Prostate gland (tissue), 2 donors: Measurements from ENCODE around the gene MYO9B.

ENCODE experiments used
- CTCF ChIP-seq, 4 experiments: fragments of 200-600 bp in 2 of 4; fragments of 450-650 bp in 2 of 4; sonication (generic) in 2 of 4; IDR thresholded peaks; 1 replicate in 3 of 4; 2 replicates in 1 of 4; pipeline ENCODE4 v1.5.1; 2016 to 2019; ENCODE audit warnings: antibody characterized with exemption in 4 of 4, mild to moderate bottlenecking in 2 of 4, moderate library complexity in 2 of 4
- POLR2AphosphoS5 ChIP-seq: sonication (generic); formaldehyde crosslinking; IDR thresholded peaks from one replicate; pipeline ENCODE4 v1.6.1; 2017; ENCODE audit warnings: antibody characterized with exemption

- no peak for TF ChIP-seq CTCF (IDR thresholded peaks at IDR 0.05)
- TF ChIP-seq POLR2AphosphoS5: no peak
Measured at GRCh38 chr19:17048885-17049453, 26.6 kb upstream of the MYO9B start.
